Chondrocyte (in vitro differentiated cells): ENCODE measurements around the gene UMAD1. TPM values are rescaled to one million over a fixed set of nuclear protein-coding genes. Genes with fewer than 3 reads are reported as not detected.

Experiments used
- DNase-seq: peaks from one replicate; pipeline ENCODE4 v3.0.0; 2021; ENCODE audit warnings: mixed read lengths, low spot score
- H3K27ac Mint-ChIP-seq: one replicate; pipeline ENCODE4 v1.8.0; 2021; ENCODE audit warnings: mild to moderate bottlenecking, moderate library complexity, mixed read lengths; ENCODE audit not compliant: unreplicated experiment
- H3K27me3 Mint-ChIP-seq: 2 replicates; pipeline ENCODE4 v1.8.0; 2021; ENCODE audit warnings: low read depth, mixed read lengths
- H3K36me3 Mint-ChIP-seq: 2 replicates; pipeline ENCODE4 v1.8.0; 2021; ENCODE audit warnings: low read depth, mixed read lengths
- H3K4me1 Mint-ChIP-seq: 2 replicates; pipeline ENCODE4 v1.8.0; 2021; ENCODE audit warnings: low read depth, mild to moderate bottlenecking, mixed read lengths
- H3K4me3 Mint-ChIP-seq: one replicate; pipeline ENCODE4 v1.8.0; 2021; ENCODE audit warnings: mild to moderate bottlenecking, moderate library complexity, mixed read lengths; ENCODE audit not compliant: unreplicated experiment
- H3K9me3 Mint-ChIP-seq: 2 replicates; pipeline ENCODE4 v1.8.0; 2021; ENCODE audit warnings: low read depth, mixed read lengths
- total RNA-seq: library from RNA; stranded (reverse); gene quantifications from 3 replicates; pipeline ENCODE4 v1.2.1, GENCODE V29; 2021
- TF ChIP-seq, protein P1 (sequence below): fragments of 200-600 bp; sonication (generic); IDR thresholded peaks from 2 replicates; pipeline ENCODE4 v1.5.0; 2021; ENCODE audit warnings: antibody characterized with exemption, mild to moderate bottlenecking, moderate library complexity

The UMAD1 gene
- total RNA-seq, 1 donor from 2014 or later, result 5.5 TPM

DNA sequence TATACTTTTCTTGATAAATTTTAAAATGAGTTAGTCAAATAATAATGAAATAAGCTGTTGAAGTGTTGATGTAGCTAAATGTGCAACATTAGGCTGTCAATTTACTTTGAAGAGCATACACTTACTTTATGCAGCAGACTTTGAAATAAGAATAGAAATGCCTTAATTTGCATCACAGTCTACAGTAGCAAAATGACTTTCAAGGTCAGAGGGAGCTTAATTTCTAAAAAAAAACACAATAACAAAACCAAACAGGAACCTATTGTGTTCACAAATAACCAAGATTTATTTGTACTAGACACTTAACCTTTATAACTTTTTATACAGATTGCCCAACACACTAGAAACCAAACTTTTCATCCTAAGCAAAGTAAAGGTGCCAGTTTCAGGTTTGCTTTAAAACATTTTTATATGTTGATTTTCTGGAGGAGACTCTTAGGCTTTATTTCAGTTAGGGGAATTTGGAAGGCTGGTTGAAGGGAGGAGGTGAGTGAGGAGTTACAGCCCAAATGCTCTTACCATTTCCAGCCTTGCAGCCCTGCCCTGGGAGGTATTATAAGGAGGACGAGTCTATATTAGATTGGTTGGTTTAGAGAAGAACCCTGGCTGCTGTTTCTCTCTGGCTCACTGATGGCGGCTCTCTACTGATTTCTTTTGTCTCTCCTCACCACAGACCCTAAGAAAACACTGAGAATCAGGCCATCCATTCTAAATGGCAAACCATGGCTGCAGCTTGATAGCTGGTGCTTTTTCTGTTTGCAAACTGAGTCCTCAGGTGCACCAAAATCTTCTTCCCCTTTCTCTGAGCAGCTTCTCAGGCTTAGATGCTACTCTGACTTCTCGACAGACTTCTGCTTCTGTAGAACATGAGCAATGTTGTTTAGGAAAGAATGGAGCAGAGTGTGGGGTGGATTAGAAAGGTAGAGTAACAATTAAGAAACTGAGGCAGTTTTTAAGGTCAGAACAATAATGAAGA lies 133.1 kb downstream of the UMAD1 start:
- Mint-ChIP-seq H3K36me3 (no peaks in the 10 kb centered on the region), H3K9me3 (no peaks in the 10 kb centered on the region)

DNA sequence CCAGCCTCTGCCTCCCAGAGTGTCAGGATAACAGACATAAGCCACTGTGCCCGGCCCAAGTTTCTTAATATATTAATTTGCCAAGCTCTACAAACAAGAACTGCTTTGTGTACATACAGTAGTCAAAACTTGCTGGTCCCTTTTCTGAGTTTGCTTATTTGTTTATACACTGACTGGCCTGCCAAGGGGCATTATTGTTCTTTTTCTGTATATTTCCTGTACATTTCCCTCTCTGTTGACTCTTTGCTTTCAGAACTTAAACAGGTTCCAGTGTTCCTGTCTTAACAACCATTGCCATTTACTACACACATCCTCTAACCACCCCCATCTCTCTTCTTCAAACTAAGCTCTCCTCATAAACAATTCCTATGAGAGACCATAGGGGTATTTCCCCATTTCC lies 139.3 kb downstream of the UMAD1 start:
- H3K9me3 Mint-ChIP-seq, result no peaks in the 10 kb centered on the region
- TF ChIP-seq, protein P1, sequence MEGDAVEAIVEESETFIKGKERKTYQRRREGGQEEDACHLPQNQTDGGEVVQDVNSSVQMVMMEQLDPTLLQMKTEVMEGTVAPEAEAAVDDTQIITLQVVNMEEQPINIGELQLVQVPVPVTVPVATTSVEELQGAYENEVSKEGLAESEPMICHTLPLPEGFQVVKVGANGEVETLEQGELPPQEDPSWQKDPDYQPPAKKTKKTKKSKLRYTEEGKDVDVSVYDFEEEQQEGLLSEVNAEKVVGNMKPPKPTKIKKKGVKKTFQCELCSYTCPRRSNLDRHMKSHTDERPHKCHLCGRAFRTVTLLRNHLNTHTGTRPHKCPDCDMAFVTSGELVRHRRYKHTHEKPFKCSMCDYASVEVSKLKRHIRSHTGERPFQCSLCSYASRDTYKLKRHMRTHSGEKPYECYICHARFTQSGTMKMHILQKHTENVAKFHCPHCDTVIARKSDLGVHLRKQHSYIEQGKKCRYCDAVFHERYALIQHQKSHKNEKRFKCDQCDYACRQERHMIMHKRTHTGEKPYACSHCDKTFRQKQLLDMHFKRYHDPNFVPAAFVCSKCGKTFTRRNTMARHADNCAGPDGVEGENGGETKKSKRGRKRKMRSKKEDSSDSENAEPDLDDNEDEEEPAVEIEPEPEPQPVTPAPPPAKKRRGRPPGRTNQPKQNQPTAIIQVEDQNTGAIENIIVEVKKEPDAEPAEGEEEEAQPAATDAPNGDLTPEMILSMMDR, result no peak
- H3K4me1 Mint-ChIP-seq, result peaks cover 4% of the 10 kb centered on the region
- H3K4me3 Mint-ChIP-seq, result no peak overlapping the region
- no peak for DNase-seq
- no peaks in the 10 kb centered on the region for H3K36me3 Mint-ChIP-seq
- H3K27ac Mint-ChIP-seq, result no peak overlapping the region
- no peaks in the 10 kb centered on the region for H3K27me3 Mint-ChIP-seq

More for the DNA sequence above, 133.1 kb downstream of the UMAD1 start:
- peaks cover 13% of the 10 kb centered on the region for H3K4me1 Mint-ChIP-seq
- H3K4me3 Mint-ChIP-seq, result no peak overlapping the region
- no peak overlapping the region for H3K27ac Mint-ChIP-seq
- H3K27me3 Mint-ChIP-seq, result no peaks in the 10 kb centered on the region
- DNase-seq, result no peak
- TF ChIP-seq, protein P1, result no peak

DNA sequence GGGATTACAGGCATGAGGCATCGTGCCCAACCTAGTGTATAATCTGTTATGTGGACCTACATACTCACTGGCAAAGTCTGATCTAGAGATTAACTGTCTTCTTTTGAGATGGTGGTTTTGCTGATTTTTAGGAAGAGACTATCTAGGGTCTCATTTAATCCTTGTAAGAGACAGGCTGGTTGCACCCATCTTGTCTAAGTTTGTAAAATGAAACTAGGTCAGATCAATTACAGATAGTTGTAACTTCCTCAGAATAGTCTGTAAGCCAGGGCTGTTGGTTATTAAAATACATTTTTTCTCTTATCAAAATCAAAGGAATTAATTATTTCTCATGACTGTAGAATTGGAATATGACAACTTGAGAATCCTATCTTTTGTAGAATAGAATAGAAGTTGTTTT lies 142.4 kb downstream of the UMAD1 start:
- TF ChIP-seq, protein P1, result no peak
- H3K9me3 Mint-ChIP-seq, result no peaks in the 10 kb centered on the region
- peaks cover 4% of the 10 kb centered on the region for H3K4me1 Mint-ChIP-seq
- no peak for DNase-seq
- H3K27me3 Mint-ChIP-seq, result no peaks in the 10 kb centered on the region
- H3K36me3 Mint-ChIP-seq, result no peaks in the 10 kb centered on the region
- no peak overlapping the region for H3K27ac Mint-ChIP-seq
- H3K4me3 Mint-ChIP-seq, result no peak overlapping the region

DNA sequence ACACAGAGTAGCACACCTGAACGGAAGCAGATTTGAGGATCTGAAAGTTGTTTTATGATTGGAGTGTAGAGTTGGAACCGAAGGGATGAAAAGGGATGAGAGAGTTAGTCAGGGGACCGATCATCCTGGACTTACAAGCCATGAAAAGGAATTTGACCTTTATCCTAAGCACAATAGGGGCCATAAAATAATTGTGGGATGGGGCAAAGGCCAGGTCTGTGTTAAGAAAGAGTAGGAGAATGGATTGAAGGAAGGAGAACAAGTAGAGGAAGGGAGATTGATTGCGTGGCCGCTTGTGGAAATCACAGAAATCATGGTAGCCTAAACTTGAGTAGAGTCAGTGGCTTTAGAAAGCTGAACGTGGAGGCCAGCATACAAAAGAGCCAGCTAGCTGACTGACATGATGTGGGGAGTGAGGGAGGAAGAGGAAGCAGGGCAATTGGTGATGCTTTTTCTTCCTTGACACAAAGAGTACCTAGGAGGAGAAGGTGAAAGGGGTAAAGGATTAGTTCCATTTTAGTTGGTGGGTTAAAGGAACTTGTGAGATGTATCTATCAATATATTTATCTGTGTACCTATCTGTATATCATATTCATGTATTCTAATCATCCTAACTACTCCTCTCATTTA lies 144.9 kb downstream of the UMAD1 start:
- Mint-ChIP-seq H3K4me3 (no peak overlapping the region), H3K4me1 (peaks cover 7% of the 10 kb centered on the region), H3K36me3 (no peaks in the 10 kb centered on the region), H3K9me3 (no peaks in the 10 kb centered on the region), H3K27me3 (no peaks in the 10 kb centered on the region), H3K27ac (no peak overlapping the region)
- TF ChIP-seq, protein P1, result no peak
- DNase-seq, result no peak

DNA sequence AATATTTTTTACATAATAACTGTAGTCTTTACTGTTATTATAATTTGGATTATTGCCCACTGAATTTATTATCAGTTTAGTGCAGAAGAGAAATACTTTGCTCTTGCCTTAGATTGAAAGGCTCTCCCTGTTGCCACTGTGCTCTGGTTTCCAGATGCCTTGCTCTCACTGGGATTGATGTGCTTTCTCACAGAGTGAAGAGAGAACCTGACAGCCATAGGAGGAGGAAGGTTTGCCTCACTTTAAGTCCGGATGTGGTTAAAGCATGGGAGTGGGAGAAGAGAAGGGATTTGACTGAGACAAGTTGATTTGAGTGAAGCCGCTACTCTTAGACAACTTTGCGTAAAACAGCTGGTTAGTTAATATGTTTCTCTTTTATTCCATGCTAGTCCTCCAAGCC lies 146.0 kb downstream of the UMAD1 start:
- no peaks in the 10 kb centered on the region for H3K36me3 Mint-ChIP-seq
- no peak for DNase-seq
- H3K27me3 Mint-ChIP-seq, result no peaks in the 10 kb centered on the region
- no peak overlapping the region for H3K4me3 Mint-ChIP-seq
- no peak overlapping the region for H3K27ac Mint-ChIP-seq
- no peaks in the 10 kb centered on the region for H3K9me3 Mint-ChIP-seq
- TF ChIP-seq, protein P1, result no peak
- H3K4me1 Mint-ChIP-seq, result peaks cover 7% of the 10 kb centered on the region
